Pancreas (tissue), 10 donors: ENCODE measurements around the gene MTOR. TPM values are rescaled to one million over a fixed set of nuclear protein-coding genes. Genes with fewer than 3 reads are reported as not detected.
"Not testable (repeated sequence)": the region's sequence is repeated elsewhere in the genome, so short reads cannot be mapped to it uniquely, and the experiment has no call there.

Experiments used
- ATAC-seq, 4 donors: fragments of 200-7000 bp; cut with Tn5 transposase; one replicate each; pipeline versions ENCODE4 v1.8.0 to v1.9.1; 2020; ENCODE audit warnings: mild to moderate bottlenecking in 4 of 4, moderate library complexity in 4 of 4
- DNase-seq, 6 donors: peaks; one replicate each; pipeline ENCODE4 v3.0.0-alpha.2; 2020
- FAIRE-seq: peaks from 2 replicates; lab custom pipeline; 2012; peaks lifted over from hg19 to GRCh38; lab: Jason Lieb, UNC
- H3K27ac ChIP-seq, 4 donors: fragments of 200-600 bp; sonication (generic); 1 replicate in 3 of 4; 2 replicates in 1 of 4; pipeline versions ENCODE4 v1.5.0 to v1.8.0; 2020
- H3K27me3 ChIP-seq, 4 donors: fragments of 200-600 bp; one replicate each; pipeline ENCODE4 v1.8.0; 2021
- H3K36me3 ChIP-seq, 3 donors: fragments of 200-600 bp; sonication (generic) in 1 of 3; one replicate each; pipeline versions ENCODE4 v1.5.0 to v1.8.0; 2020 to 2021
- H3K4me1 ChIP-seq, 3 donors: fragments of 200-600 bp; one replicate each; pipeline ENCODE4 v1.8.0; 2021
- H3K4me3 ChIP-seq, 4 donors: fragments of 200-600 bp; sonication (generic) in 2 of 4; one replicate each; pipeline versions ENCODE4 v1.5.0 to v1.8.0; 2020 to 2021
- H3K9me3 ChIP-seq, 4 donors: fragments of 200-600 bp; one replicate each; pipeline ENCODE4 v1.8.0; 2021
- CTCF ChIP-seq, 4 donors: fragments of 200-600 bp; sonication (generic) in 3 of 4; IDR thresholded peaks; one replicate each; pipeline versions ENCODE4 v1.5.0 to v1.8.0; 2021; ENCODE audit warnings: antibody characterized with exemption in 4 of 4
- WGBS, 2 donors: extraction: QIAGEN DNeasy Blood & Tissue Kit; methylation state at CpG; one replicate each; pipeline ENCODE4 v1.1.7; 2013; 5-methylcytosine and 5-hydroxymethylcytosine counted together
- intact Hi-C, 3 donors: fragments of 100-400 bp; cut with DNase I; formaldehyde crosslinking; loops; one replicate each; pipeline versions ENCODE4 v1.11.1 to v1.14.2; 2022
- polyA plus RNA-seq, 2 donors: library from polyadenylated mRNA; stranded (reverse); fragments of 200-250 nt; gene quantifications; one replicate each; pipeline ENCODE4 v1.2.3, GENCODE V29; 2013
- total RNA-seq, 6 donors: library from RNA; stranded (reverse); fragmentation: NEBNext Ultra II Directional in 4 of 6; extraction: Animal tissue kit (Norgen Biotek cat#: 25700) in 4 of 6; gene quantifications; one replicate each; pipeline versions ENCODE4 v1.2.1 to v1.2.4, GENCODE V29; 2021 to 2023
- donor health status: healthy with polysubstance abuse.
- donor health status: DM: no; HTN: no; CAD: no; lungs with moderate emphysema.
- donor health status: DM: no; HTN: no; CAD: no.
- donor health status: control.
- donor health status: control.
- donor health status: Bipolar disorder and iron deficiency.
- donor health status: DM: yes; HTN: yes; CAD: no.
- donor health status: DM: no; HTN: no; CAD: no.
- donor health status: DM: no; HTN: no; CAD: no.
- donor health status: DM: yes; HTN: yes; CAD: no.

MTOR gene
- total and polyA plus RNA-seq, 8 donors = 11.9 to 22.6 (median 15.8) TPM

GRCh38 chr1:11168731-11169130 lies 93.6 kb downstream of the MTOR start:
- intact Hi-C loops = no loop called here
- DNase-seq (no peak), FAIRE-seq (no peak), ATAC-seq (no peak)
- H3K36me3 ChIP-seq = no peaks in the 10 kb centered on the region
- H3K4me3 ChIP-seq = no peak overlapping the region
- TF ChIP-seq CTCF (IDR thresholded peaks at IDR 0.05) = no peak
- no peaks in the 10 kb centered on the region for H3K9me3 ChIP-seq
- no peaks in the 10 kb centered on the region for H3K27me3 ChIP-seq
- H3K27ac ChIP-seq = no peak overlapping the region
- 88 to 91% methylated on average over 1 of the region's 1 CpG for WGBS, 2 donors
- peaks cover 0 to 5% (median 3%) of the 10 kb centered on the region in 3 donors for H3K4me1 ChIP-seq

- H3K27ac ChIP-seq, ATAC-seq, H3K4me3 ChIP-seq, H3K36me3 ChIP-seq, DNase-seq, H3K27me3 ChIP-seq, FAIRE-seq, H3K9me3 ChIP-seq, intact Hi-C loops, H3K4me1 ChIP-seq: not testable (repeated sequence)
- 97 to 98% methylated on average over 5 of the region's 5 CpGs for WGBS, 2 donors
Measured at GRCh38 chr1:11166744-11167143, 95.6 kb downstream of the MTOR start.

GRCh38 chr1:11162752-11163151 lies 99.6 kb downstream of the MTOR start:
- FAIRE-seq, H3K27me3 ChIP-seq, H3K4me1 ChIP-seq, H3K4me3 ChIP-seq, H3K36me3 ChIP-seq, intact Hi-C loops, ATAC-seq, H3K9me3 ChIP-seq, DNase-seq, H3K27ac ChIP-seq: not testable (repeated sequence)
- WGBS, 2 donors = 99 to 100% methylated on average over 3 to 4 of the region's 4 CpGs

GRCh38 chr1:11158720-11159321 lies 103.5 kb downstream of the MTOR start:
- Histone ChIP-seq H3K4me1 (no peaks in the 10 kb centered on the region), H3K27me3 (no peaks in the 10 kb centered on the region), H3K27ac (no peak overlapping the region), H3K9me3 (no peaks in the 10 kb centered on the region), H3K4me3 (no peak overlapping the region), H3K36me3 (peaks cover 0 to 12% (median 0%) of the 10 kb centered on the region in 3 donors)
- 80 to 85% methylated on average over 3 of the region's 3 CpGs for WGBS, 2 donors
- intact Hi-C loops = no loop called here
- FAIRE-seq (no peak), ATAC-seq (peak in 2 of 4 donors; percentile 15 to 65), DNase-seq (no peak)
- no peak for TF ChIP-seq CTCF (IDR thresholded peaks at IDR 0.05)

- ATAC-seq (peak in 1 of 4 donors; percentile 32), FAIRE-seq (no peak)
Measured at GRCh38 chr1:11158291-11158690, 104.1 kb downstream of the MTOR start.

More at GRCh38 chr1:11158291-11158690, 104.1 kb downstream of the MTOR start:
- WGBS, 2 donors = 93% methylated on average over 3 of the region's 3 CpGs
- Histone ChIP-seq H3K27me3 (no peaks in the 10 kb centered on the region), H3K36me3 (peaks cover 0 to 12% (median 0%) of the 10 kb centered on the region in 3 donors), H3K4me3 (no peak overlapping the region), H3K27ac (no peak overlapping the region), H3K9me3 (no peaks in the 10 kb centered on the region), H3K4me1 (no peaks in the 10 kb centered on the region)
- DNase-seq = no peak
- intact Hi-C loops = no loop called here
- no peak for TF ChIP-seq CTCF (IDR thresholded peaks at IDR 0.05)
